Neutrophil (primary cell): Measurements from ENCODE around the gene KRT14.

Source experiments
- H3K27ac ChIP-seq: fragments of 200-600 bp; sonication (generic); 2 replicates; pipeline ENCODE4 v1.5.1; 2016; ENCODE audit warnings: mild to moderate bottlenecking, moderate library complexity
- H3K27me3 ChIP-seq: fragments of 200-600 bp; sonication (generic); 2 replicates; pipeline ENCODE4 v1.6.0; 2016; ENCODE audit warnings: mild to moderate bottlenecking
- H3K36me3 ChIP-seq: fragments of 200-600 bp; sonication (generic); 2 replicates; pipeline ENCODE4 v1.5.1; 2017
- H3K4me1 ChIP-seq, 2 experiments: fragments of 200-600 bp in 1 of 2; sonication (generic) in 1 of 2; 1 replicate in 1 of 2; 2 replicates in 1 of 2; pipeline versions ENCODE4 v1.5.1 to v1.6.1; 2013 to 2016; ENCODE audit warnings: low read depth in 1 of 2, low read length in 1 of 2, mild to moderate bottlenecking in 1 of 2, moderate library complexity in 1 of 2; ENCODE audit not compliant: control insufficient read depth in 1 of 2, insufficient read depth in 1 of 2
- H3K4me3 ChIP-seq, 2 experiments: fragments of 200-600 bp in 1 of 2; sonication (generic) in 1 of 2; 1 replicate in 1 of 2; 2 replicates in 1 of 2; pipeline ENCODE4 v1.5.1; 2013 to 2016; ENCODE audit warnings: low read depth in 1 of 2, low read length in 1 of 2, mild to moderate bottlenecking in 1 of 2, moderate library complexity in 1 of 2
- H3K9me3 ChIP-seq: fragments of 200-600 bp; sonication (generic); 2 replicates; pipeline ENCODE4 v1.5.1; 2016
- CTCF ChIP-seq: fragments of 200-600 bp; sonication (generic); IDR thresholded peaks from 2 replicates; pipeline ENCODE4 v1.5.1; 2016; ENCODE audit warnings: antibody characterized with exemption

KRT14 gene

GRCh38 chr17:41540921-41541625 is 45.6 kb downstream of the KRT14 start:
- Histone ChIP-seq H3K9me3 (no peaks in the 10 kb centered on the region), H3K4me3 (no peak overlapping the region), H3K27me3 (peaks cover 32% of the 10 kb centered on the region), H3K4me1 (no peaks in the 10 kb centered on the region), H3K27ac (no peak overlapping the region), H3K36me3 (no peaks in the 10 kb centered on the region)
- no peak for TF ChIP-seq CTCF

GRCh38 chr17:41539979-41540701 is 46.6 kb downstream of the KRT14 start:
- H3K9me3 ChIP-seq: no peaks in the 10 kb centered on the region
- no peaks in the 10 kb centered on the region for H3K4me1 ChIP-seq
- no peak overlapping the region for H3K4me3 ChIP-seq
- H3K27me3 ChIP-seq: peaks cover 41% of the 10 kb centered on the region
- no peaks in the 10 kb centered on the region for H3K36me3 ChIP-seq
- no peak for TF ChIP-seq CTCF
- no peak overlapping the region for H3K27ac ChIP-seq

GRCh38 chr17:41539071-41539492 is 47.6 kb downstream of the KRT14 start:
- H3K27ac ChIP-seq: no peak overlapping the region
- no peaks in the 10 kb centered on the region for H3K9me3 ChIP-seq
- H3K27me3 ChIP-seq: peaks cover 50% of the 10 kb centered on the region
- no peaks in the 10 kb centered on the region for H3K36me3 ChIP-seq
- H3K4me1 ChIP-seq: no peaks in the 10 kb centered on the region
- H3K4me3 ChIP-seq: no peak overlapping the region
- TF ChIP-seq CTCF: no peak

- H3K36me3 ChIP-seq: no peaks in the 10 kb centered on the region
- no peak overlapping the region for H3K4me3 ChIP-seq
- H3K4me1 ChIP-seq: no peaks in the 10 kb centered on the region
- peaks cover 55% of the 10 kb centered on the region for H3K27me3 ChIP-seq
- no peak for TF ChIP-seq CTCF
- H3K9me3 ChIP-seq: no peaks in the 10 kb centered on the region
- H3K27ac ChIP-seq: no peak overlapping the region
These were observed 48.1 kb downstream of the KRT14 start for GRCh38 chr17:41538565-41538991.

GRCh38 chr17:41537990-41538389 is 48.7 kb downstream of the KRT14 start:
- no peak overlapping the region for H3K4me3 ChIP-seq
- H3K4me1 ChIP-seq: no peaks in the 10 kb centered on the region
- H3K27me3 ChIP-seq: peaks cover 57% of the 10 kb centered on the region
- H3K9me3 ChIP-seq: no peaks in the 10 kb centered on the region
- H3K36me3 ChIP-seq: no peaks in the 10 kb centered on the region
- no peak for TF ChIP-seq CTCF
- no peak overlapping the region for H3K27ac ChIP-seq
